NT2/D1 (cell line): ENCODE measurements around the gene RELL1.

Experiments
- DNase-seq: peaks from one replicate; pipeline ENCODE4 v3.0.0-alpha.2; 2011; ENCODE audit warnings: low read depth, low spot score
- H3K27me3 ChIP-seq: 2 replicates; pipeline ENCODE4 v1.6.0; 2011; ENCODE audit warnings: mild to moderate bottlenecking; ENCODE audit not compliant: insufficient read length, insufficient read depth
- H3K36me3 ChIP-seq: 2 replicates; pipeline ENCODE4 v1.6.1; 2011; ENCODE audit warnings: mild to moderate bottlenecking, low read length, mixed read lengths; ENCODE audit not compliant: insufficient read depth, insufficient read length
- H3K4me1 ChIP-seq: 2 replicates; pipeline ENCODE4 v1.5.1; 2011; ENCODE audit not compliant: insufficient read depth, insufficient read length
- H3K4me3 ChIP-seq: 2 replicates; pipeline ENCODE4 v1.5.1; 2011; ENCODE audit warnings: low read depth; ENCODE audit not compliant: insufficient read length
- H3K9ac ChIP-seq: 2 replicates; pipeline ENCODE4 v1.6.0; 2011; ENCODE audit warnings: low read depth; ENCODE audit not compliant: insufficient read length
- H3K9me3 ChIP-seq: 2 replicates; pipeline ENCODE4 v1.5.1; 2011; ENCODE audit warnings: mild to moderate bottlenecking, low read length; ENCODE audit not compliant: insufficient read depth
- SUZ12 ChIP-seq: IDR thresholded peaks from 2 replicates; pipeline ENCODE4 v1.6.1; 2011; ENCODE audit not compliant: insufficient read length, insufficient read depth; ENCODE audit errors: extremely low read depth
- YY1 ChIP-seq: IDR thresholded peaks from 2 replicates; pipeline ENCODE4 v1.6.1; 2011; ENCODE audit not compliant: insufficient read length, insufficient read depth
- ZNF274 ChIP-seq: IDR thresholded peaks from 2 replicates; pipeline ENCODE4 v1.6.1; 2011; ENCODE audit warnings: mild to moderate bottlenecking, low read depth, low read length

RELL1 gene

DNA sequence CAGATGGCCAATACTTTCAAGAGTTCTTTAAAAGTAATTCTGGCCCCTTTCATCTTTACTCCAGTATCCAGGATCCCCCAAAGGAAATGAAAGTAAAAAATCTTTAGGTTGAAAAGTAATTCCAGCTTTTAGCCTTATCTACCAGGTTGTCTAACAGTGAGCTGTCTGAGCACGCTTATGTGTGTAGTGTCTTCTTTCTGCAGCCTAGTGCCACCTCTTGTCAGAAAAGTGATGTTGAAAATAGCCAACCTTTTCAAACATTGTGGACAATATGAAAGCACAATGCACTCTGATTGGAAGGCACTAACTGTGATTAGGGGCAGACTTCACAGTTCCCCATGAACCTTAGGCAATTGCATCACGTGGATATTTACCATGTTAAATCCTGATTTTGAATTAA lies 92.1 kb downstream of the RELL1 start:
- DNase-seq: no peak
- no peak for TF ChIP-seq SUZ12
- TF ChIP-seq YY1: no peak
- no peak for TF ChIP-seq ZNF274
- H3K9ac ChIP-seq: no peak overlapping the region
- H3K36me3 ChIP-seq: no peaks in the 10 kb centered on the region
- H3K9me3 ChIP-seq: no peaks in the 10 kb centered on the region
- H3K27me3 ChIP-seq: no peaks in the 10 kb centered on the region
- H3K4me1 ChIP-seq: peaks cover 9% of the 10 kb centered on the region
- no peak overlapping the region for H3K4me3 ChIP-seq

DNA sequence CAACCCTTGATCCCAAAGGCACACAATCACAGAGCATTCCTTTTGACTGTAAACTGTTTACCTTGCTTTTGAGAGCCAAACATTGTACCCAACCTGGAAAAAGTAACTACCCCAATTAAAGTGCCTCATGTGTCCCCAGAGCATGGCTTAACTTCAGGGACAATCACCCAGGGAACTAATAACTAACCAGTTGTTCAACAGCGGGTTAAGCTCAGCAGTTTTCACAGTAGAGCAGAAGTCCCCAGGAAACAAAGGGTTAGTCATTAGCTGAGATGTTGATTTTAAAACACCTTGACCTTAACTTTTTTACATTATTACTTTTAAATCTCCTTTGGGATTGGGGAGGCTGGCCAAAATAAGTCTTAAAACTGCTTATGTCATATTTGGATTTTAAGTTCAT lies 94.8 kb downstream of the RELL1 start:
- Histone ChIP-seq H3K9ac (no peak overlapping the region), H3K4me3 (no peak overlapping the region), H3K4me1 (peaks cover 9% of the 10 kb centered on the region), H3K9me3 (no peaks in the 10 kb centered on the region), H3K36me3 (no peaks in the 10 kb centered on the region), H3K27me3 (no peaks in the 10 kb centered on the region)
- no peak for DNase-seq
- no peak for TF ChIP-seq YY1
- no peak for TF ChIP-seq ZNF274
- no peak for TF ChIP-seq SUZ12

DNA sequence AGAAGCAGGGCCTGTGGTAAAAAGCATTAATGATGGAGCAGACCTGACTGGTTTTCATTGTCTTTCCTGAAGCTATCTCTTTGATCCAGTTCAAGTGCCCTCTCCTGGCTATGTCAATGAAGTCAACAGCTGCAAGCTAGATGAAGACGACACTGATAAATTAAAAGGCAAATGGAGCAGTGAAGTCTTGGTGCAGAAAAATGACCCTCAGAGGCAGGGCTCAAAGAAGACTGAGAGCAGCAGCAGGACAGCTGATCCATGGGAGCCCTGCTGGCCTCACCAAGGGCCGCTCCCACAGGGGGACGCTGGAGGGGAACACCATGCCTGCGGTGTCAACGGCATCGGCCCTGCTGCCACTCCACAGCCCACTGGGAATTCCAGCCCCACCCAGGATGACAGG lies 96.2 kb downstream of the RELL1 start:
- H3K9ac ChIP-seq: no peak overlapping the region
- no peaks in the 10 kb centered on the region for H3K27me3 ChIP-seq
- TF ChIP-seq ZNF274: no peak
- TF ChIP-seq YY1: no peak
- TF ChIP-seq SUZ12: no peak
- H3K4me1 ChIP-seq: peaks cover 9% of the 10 kb centered on the region
- no peaks in the 10 kb centered on the region for H3K36me3 ChIP-seq
- DNase-seq: no peak
- no peaks in the 10 kb centered on the region for H3K9me3 ChIP-seq
- H3K4me3 ChIP-seq: no peak overlapping the region

DNA sequence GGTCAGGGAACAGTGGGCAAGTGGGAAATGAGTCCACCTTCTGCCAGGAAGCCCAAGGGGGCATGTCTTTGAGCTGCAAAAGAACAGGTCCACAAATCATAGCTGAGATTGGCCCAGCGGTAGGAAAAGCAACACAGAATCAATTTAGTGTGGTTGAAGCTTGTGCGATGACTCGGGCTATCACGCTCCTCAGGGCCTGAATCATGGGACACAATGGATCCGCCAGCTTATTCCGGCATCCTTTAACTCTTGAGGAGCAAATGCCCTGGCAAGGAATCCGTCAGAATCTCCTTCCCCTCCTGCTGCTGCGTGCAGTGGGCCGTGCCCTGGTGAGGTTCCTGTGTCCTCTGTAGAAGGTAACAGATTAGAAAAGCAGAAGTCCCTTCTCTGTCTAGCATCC lies 98.0 kb downstream of the RELL1 start:
- TF ChIP-seq ZNF274: no peak
- TF ChIP-seq SUZ12: no peak
- no peak for TF ChIP-seq YY1
- H3K9ac ChIP-seq: no peak overlapping the region
- H3K36me3 ChIP-seq: no peaks in the 10 kb centered on the region
- no peak for DNase-seq
- peaks cover 9% of the 10 kb centered on the region for H3K4me1 ChIP-seq
- H3K9me3 ChIP-seq: no peaks in the 10 kb centered on the region
- no peak overlapping the region for H3K4me3 ChIP-seq
- H3K27me3 ChIP-seq: no peaks in the 10 kb centered on the region

DNA sequence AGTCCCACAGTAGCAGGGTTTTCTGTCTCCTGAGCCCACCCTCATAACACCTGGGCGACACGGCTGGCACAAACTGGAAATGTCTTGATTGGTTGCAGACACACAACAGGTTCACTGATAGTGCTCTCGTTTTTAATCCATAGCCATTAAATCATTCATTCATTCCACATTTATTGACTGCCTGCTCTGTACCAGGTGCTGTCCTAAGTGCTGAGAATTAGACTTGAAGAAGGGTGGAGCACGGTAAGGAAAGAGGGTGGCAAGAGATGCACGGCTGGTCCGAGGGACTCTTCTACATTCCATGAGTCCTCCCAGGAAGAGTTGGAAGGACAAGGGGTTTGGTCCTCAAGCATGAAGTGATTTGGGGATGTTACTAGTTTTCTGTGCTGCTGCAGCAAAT lies 100.0 kb downstream of the RELL1 start:
- Histone ChIP-seq H3K4me3 (no peak overlapping the region), H3K27me3 (no peaks in the 10 kb centered on the region), H3K4me1 (peaks cover 9% of the 10 kb centered on the region), H3K36me3 (no peaks in the 10 kb centered on the region), H3K9ac (no peak overlapping the region), H3K9me3 (no peaks in the 10 kb centered on the region)
- DNase-seq: no peak
- TF ChIP-seq ZNF274 (no peak), YY1 (no peak), SUZ12 (no peak)

DNA sequence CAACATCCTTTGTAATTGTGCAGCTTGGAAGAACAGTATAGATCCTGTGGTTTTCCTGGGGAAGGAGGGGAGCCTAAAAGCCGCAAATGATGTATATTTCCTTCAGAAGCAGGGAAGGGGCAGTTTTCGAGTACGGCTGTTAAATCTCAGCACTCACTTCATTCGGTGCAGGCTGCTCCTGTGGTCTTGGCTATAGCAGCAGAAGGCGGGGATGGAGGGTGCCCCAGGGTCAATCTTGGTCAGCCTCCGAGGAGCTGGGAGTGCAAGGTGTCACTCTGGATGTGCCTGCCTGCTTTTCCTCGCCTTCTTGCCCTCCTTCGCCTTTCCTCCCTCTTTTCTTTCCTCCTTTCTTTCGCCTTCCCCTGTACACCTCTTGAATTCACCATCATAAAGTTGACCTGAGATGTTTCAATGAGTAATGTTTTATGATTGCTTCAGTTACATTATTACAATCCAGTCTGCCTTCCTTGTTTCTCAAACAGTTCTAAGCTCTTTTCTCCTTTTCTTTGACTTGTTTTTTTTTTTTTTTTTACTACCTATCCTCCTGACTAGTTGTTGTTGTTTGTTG lies 101.6 kb downstream of the RELL1 start:
- H3K4me1 ChIP-seq: no peaks in the 10 kb centered on the region
- no peak overlapping the region for H3K4me3 ChIP-seq
- H3K27me3 ChIP-seq: no peaks in the 10 kb centered on the region
- no peaks in the 10 kb centered on the region for H3K36me3 ChIP-seq
- no peak for TF ChIP-seq SUZ12
- TF ChIP-seq ZNF274: no peak
- DNase-seq: no peak
- H3K9me3 ChIP-seq: no peaks in the 10 kb centered on the region; the same call in 1 of the 2 replicates
- no peak overlapping the region for H3K9ac ChIP-seq

DNA sequence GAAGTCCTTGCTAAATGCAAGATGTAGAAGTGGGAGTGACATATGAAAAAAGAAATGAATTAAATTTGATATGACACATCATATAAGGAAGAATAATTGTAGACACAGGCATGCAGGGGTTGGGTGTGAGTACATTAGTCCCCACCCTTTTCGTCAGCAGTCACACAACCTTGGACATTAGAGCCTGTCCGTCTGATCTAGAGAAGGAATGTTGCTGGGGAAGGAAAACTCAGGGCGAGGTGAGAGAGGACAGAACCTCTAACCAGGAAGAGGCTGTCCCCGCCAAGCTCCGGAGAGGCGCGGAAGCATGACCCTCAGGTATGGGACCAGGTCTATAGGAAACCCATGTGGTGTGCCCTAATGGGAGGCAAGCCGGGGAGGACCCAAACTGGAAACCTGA lies 102.1 kb downstream of the RELL1 start:
- TF ChIP-seq YY1 (no peak), SUZ12 (no peak), ZNF274 (no peak)
- H3K4me3 ChIP-seq: no peak overlapping the region
- DNase-seq: no peak
- no peaks in the 10 kb centered on the region; the same call in 1 of the 2 replicates for H3K9me3 ChIP-seq
- no peaks in the 10 kb centered on the region for H3K27me3 ChIP-seq
- no peak overlapping the region for H3K9ac ChIP-seq
- no peaks in the 10 kb centered on the region for H3K36me3 ChIP-seq
- H3K4me1 ChIP-seq: no peaks in the 10 kb centered on the region
